H1 (cell line): Measurements from ENCODE around the gene STARD4. TPM values are rescaled to one million over a fixed set of nuclear protein-coding genes. Genes with fewer than 3 reads are reported as not detected.

Experiments used
- EP300 ChIP-seq, 2 experiments: IDR thresholded peaks; 1 replicate in 1 of 2; 2 replicates in 1 of 2; pipeline ENCODE4 v1.6.1; 2011 to 2012; ENCODE audit warnings: low read depth in 2 of 2, low read length in 2 of 2, mild to moderate bottlenecking in 2 of 2, borderline replicate concordance in 1 of 2, inconsistent platforms in 1 of 2, moderate library complexity in 1 of 2
- SIX5 ChIP-seq: IDR thresholded peaks from 2 replicates; pipeline ENCODE4 v1.6.1; 2011; ENCODE audit warnings: mild to moderate bottlenecking, low read depth, low read length
- TBP ChIP-seq: IDR thresholded peaks from 2 replicates; pipeline ENCODE4 v1.6.1; 2011; ENCODE audit warnings: low read depth, low read length, improper control_type of control experiment
- polyA plus RNA-seq, 7 experiments: library from polyadenylated mRNA; depleted of rRNA in 3 of 7; stranded (reverse) in 5 of 7; unstranded in 2 of 7; fragments of >200 nt in 5 of 7; fragments of 200-250 nt in 2 of 7; gene quantifications; 1 replicate in 5 of 7; 2 replicates in 1 of 7; 4 replicates in 1 of 7; pipeline versions ENCODE4 v1.2.1 to v1.2.3, GENCODE V29; 2011 to 2013; ENCODE audit warnings: missing spikeins in 2 of 7, mixed read lengths in 2 of 7
- total RNA-seq: library from RNA; stranded (reverse); fragmentation: NEBNext Ultra II Directional; extraction: Animal tissue kit (Norgen Biotek cat#: 25700); gene quantifications from 2 replicates; pipeline ENCODE4 v1.2.1, GENCODE V29; 2021

STARD4 gene
- total and polyA plus RNA-seq, 2 of the 8 experiments (the other 6 are each of a cell fraction or from before 2014, with no cell fraction given), result 10.8 to 47.9 TPM

- TF ChIP-seq SIX5, result no peak
- no peak for TF ChIP-seq TBP
- no peak for TF ChIP-seq EP300 (IDR thresholded peaks at IDR 0.05; ENCODE audit: borderline replicate concordance in 1 of 2, low read depth in 2 of 2, low read length in 2 of 2)
These were observed 7.2 kb downstream of the STARD4 start (continued) for GRCh38 chr5:111505096-111505495.
